Left lung (tissue), 10 donors: ENCODE data around the gene PLEKHG5. TPM values are rescaled to one million over a fixed set of nuclear protein-coding genes. Genes with fewer than 3 reads are reported as not detected.

Source experiments
- ATAC-seq: fragments of 200-7000 bp; cut with Tn5 transposase; one replicate; pipeline ENCODE4 v1.9.1; 2020; ENCODE audit warnings: moderate library complexity
- DNase-seq, 4 donors: peaks; one replicate each; pipeline ENCODE4 v3.0.0-alpha.2; 2013 to 2020
- H3K27ac ChIP-seq, 2 donors: fragments of 200-600 bp; sonication (generic) in 1 of 2; one replicate each; pipeline versions ENCODE4 v1.5.0 to v1.8.0; 2020 to 2021
- H3K27me3 ChIP-seq, 2 donors: fragments of 200-600 bp; sonication (generic) in 1 of 2; one replicate each; pipeline versions ENCODE4 v1.5.0 to v1.8.0; 2020 to 2021
- H3K36me3 ChIP-seq, 2 donors: fragments of 200-600 bp; sonication (generic) in 1 of 2; one replicate each; pipeline versions ENCODE4 v1.5.0 to v1.8.0; 2020 to 2021
- H3K4me1 ChIP-seq, 2 donors: fragments of 200-600 bp; one replicate each; pipeline ENCODE4 v1.8.0; 2021
- H3K4me3 ChIP-seq, 2 donors: fragments of 200-600 bp; sonication (generic) in 1 of 2; one replicate each; pipeline versions ENCODE4 v1.5.0 to v1.8.0; 2020 to 2021; ENCODE audit warnings: mild to moderate bottlenecking in 1 of 2
- H3K9me3 ChIP-seq, 2 donors: fragments of 200-600 bp; sonication (generic) in 1 of 2; one replicate each; pipeline versions ENCODE4 v1.5.0 to v1.8.0; 2020 to 2021
- intact Hi-C, 2 donors: fragments of 100-400 bp; cut with DNase I; formaldehyde crosslinking; loops; one replicate each; pipeline versions ENCODE4 v1.11.2 to v1.14.2; 2022
- polyA plus RNA-seq, 6 donors: library from polyadenylated mRNA; unstranded; fragments of 120-200 nt; gene quantifications; one replicate each; pipeline ENCODE4 v1.2.1, GENCODE V29; 2013; ENCODE audit not compliant: insufficient read length in 6 of 6
- total RNA-seq, 2 donors: library from RNA; stranded (reverse); fragmentation: NEBNext Ultra II Directional; extraction: Animal tissue kit (Norgen Biotek cat#: 25700); gene quantifications; one replicate each; pipeline ENCODE4 v1.2.1, GENCODE V29; 2021
- TF ChIP-seq, protein P1 (sequence below), 2 donors: fragments of 200-600 bp; sonication (generic) in 1 of 2; IDR thresholded peaks; one replicate each; pipeline versions ENCODE4 v1.5.0 to v1.8.0; 2021; ENCODE audit warnings: antibody characterized with exemption in 2 of 2
- donor health status: DM: no; HTN: yes; CAD: no.
- donor health status: DM: no; HTN: no; CAD: no.

The PLEKHG5 gene
- total and polyA plus RNA-seq, 8 donors: 6.3 to 35.7 (median 28.8) TPM

DNA sequence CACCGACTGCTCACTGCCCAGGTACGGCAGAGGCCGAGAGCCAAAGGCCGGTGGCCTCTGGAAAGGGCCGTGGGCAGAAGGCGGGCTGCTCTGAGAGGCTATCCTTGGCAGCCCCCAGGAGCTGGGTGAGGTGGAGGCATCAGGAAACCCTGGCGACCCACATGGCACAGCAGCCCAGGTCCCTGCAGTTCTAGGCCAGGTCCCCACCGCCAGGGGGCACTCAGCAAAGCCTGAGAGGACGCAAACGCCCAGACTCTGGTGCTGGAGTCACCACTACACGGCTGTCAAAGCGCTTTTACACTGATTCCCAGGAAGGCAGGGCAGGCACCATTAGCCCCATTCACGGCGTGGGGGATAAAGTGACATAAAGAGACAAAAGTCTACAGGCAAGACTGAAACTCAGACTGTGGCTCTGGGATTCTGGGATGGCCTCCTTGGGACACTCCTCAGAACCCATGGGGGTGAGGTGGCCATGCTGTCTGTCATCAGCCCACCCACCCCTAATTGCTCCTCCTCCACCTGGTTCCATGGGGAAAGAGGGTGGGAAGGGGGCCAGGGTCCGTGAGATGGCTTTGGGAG is 4.9 kb downstream of the PLEKHG5 start:
- DNase-seq (peak; percentile 77 to 93 (median 87)), ATAC-seq (peak; percentile 67)
- Histone ChIP-seq H3K27me3 (peaks cover 4 to 64% of the 10 kb centered on the region in 2 donors), H3K4me1 (peaks cover 11 to 29% of the 10 kb centered on the region in 2 donors), H3K36me3 (no peaks in the 10 kb centered on the region), H3K9me3 (no peaks in the 10 kb centered on the region), H3K27ac (no peak overlapping the region), H3K4me3 (peak overlapping the region in 1 of 2 donors; percentile 42)
- TF ChIP-seq, protein P1, sequence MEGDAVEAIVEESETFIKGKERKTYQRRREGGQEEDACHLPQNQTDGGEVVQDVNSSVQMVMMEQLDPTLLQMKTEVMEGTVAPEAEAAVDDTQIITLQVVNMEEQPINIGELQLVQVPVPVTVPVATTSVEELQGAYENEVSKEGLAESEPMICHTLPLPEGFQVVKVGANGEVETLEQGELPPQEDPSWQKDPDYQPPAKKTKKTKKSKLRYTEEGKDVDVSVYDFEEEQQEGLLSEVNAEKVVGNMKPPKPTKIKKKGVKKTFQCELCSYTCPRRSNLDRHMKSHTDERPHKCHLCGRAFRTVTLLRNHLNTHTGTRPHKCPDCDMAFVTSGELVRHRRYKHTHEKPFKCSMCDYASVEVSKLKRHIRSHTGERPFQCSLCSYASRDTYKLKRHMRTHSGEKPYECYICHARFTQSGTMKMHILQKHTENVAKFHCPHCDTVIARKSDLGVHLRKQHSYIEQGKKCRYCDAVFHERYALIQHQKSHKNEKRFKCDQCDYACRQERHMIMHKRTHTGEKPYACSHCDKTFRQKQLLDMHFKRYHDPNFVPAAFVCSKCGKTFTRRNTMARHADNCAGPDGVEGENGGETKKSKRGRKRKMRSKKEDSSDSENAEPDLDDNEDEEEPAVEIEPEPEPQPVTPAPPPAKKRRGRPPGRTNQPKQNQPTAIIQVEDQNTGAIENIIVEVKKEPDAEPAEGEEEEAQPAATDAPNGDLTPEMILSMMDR (IDR thresholded peaks at IDR 0.05): peak; percentile 88 to 91
- intact Hi-C loops: loop anchor here in 1 of 2 donors (10.0 kb wide), 1 partner anchor 148 kb away; no protein-coding TSS in a partner anchor

DNA sequence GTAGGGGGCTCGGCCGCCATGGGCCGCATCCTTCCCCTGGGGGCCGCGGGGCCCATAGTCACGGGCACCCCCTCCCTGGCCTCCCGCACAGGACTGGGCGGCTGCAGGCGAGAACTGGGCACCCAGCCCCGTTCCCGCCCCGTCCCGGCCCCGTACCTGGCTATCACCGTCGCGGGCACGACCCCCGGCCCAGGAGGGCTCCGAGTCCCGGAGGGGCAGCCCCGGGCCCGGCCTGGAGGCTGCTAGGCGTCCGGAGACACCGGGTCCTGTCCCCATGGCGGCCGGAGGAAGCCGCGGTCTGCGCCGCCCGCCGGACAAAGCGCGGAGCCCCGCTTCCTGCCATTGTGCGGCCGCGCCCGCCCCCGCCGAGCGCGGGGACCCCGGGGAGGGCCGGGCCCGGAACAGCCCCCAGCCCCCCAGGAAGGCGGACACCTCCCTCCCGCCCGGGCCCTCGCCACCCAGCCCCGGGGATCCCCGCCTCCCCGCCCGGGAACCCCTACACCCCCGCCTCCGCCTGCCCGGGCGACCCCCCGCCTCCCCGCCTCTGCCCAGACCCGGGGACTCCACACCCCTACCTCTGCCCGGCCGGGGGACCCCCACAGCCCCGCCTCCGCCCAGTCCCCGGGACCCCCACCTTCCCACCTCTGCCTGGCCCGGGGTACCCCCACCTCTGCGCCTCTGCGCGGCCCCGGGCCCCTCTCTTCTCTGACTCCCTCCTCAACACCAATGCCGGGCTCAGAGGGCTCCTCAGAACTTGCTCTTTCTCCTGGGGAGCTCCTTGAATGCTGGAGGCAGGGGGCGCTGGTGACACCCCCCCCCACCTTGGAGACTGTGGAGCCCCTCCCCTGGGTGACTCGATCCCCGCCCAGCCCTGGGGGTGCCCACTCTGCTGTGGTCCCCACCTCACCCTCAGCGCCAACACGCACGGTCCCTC is 6.0 kb downstream of the PLEKHG5 start:
- peak overlapping the region; percentile 38 to 42 for H3K4me3 ChIP-seq

DNA sequence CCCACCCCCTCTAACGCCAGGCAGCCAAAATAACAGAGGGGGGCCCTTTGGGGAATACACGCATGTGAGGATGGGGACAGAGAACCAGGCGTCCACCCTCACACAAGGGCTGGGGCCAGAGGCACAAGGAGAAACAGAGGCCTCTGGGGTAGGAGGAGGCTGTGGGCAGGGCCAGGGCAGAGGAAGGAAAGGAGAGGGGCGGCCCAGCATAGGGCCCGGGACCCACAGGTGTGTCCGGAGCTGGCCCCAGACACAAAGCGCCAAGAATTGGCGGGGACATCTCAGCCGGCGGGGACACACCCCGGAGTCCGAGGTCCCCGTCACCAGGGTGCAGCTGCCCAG is 6.7 kb downstream of the PLEKHG5 start:
- Histone ChIP-seq H3K4me3 (peak overlapping the region; percentile 38 to 42), H3K9me3 (no peaks in the 10 kb centered on the region), H3K27ac (peak overlapping the region; percentile 13 to 73), H3K27me3 (peaks cover 4 to 46% of the 10 kb centered on the region in 2 donors), H3K36me3 (no peaks in the 10 kb centered on the region), H3K4me1 (peaks cover 1 to 11% of the 10 kb centered on the region in 2 donors)
- intact Hi-C loops: loop anchor here in 1 of 2 donors (10.0 kb wide), 1 partner anchor 150 kb away; no protein-coding TSS in a partner anchor
- ATAC-seq (peak; percentile 3), DNase-seq (no peak)
- TF ChIP-seq, protein P1 (IDR thresholded peaks at IDR 0.05): no peak

More for the DNA sequence above, 6.0 kb downstream of the PLEKHG5 start:
- peak overlapping the region; percentile 13 to 73 for H3K27ac ChIP-seq
- ATAC-seq (peak; percentile 3), DNase-seq (no peak)
- TF ChIP-seq, protein P1 (IDR thresholded peaks at IDR 0.05): no peak
- peaks cover 4 to 53% of the 10 kb centered on the region in 2 donors for H3K27me3 ChIP-seq
- intact Hi-C loops: loop anchor here in 1 of 2 donors (10.0 kb wide), 1 partner anchor 149 kb away; no protein-coding TSS in a partner anchor
- peaks cover 8 to 18% of the 10 kb centered on the region in 2 donors for H3K4me1 ChIP-seq
- no peaks in the 10 kb centered on the region for H3K9me3 ChIP-seq
- H3K36me3 ChIP-seq: no peaks in the 10 kb centered on the region

DNA sequence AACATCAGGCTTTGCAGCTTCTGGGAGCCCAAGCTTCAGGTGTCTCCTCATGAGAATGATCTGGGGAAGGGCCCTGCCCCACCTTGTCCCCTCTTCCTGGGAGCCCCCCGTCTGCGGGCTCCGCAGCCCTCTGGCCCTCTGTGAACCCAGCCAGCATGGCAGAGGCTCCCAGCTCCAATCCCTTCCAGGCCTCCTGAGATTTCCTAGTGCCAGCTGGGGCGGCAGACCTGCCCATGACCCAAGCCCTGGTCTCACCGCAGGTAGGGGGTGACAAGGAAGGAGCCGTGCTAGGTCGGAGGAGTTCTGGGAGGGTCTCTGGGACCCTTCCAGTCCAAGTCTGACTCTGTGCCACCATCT is 7.7 kb downstream of the PLEKHG5 start:
- ATAC-seq (no peak), DNase-seq (no peak)
- Histone ChIP-seq H3K9me3 (no peaks in the 10 kb centered on the region), H3K27me3 (peaks cover 4 to 42% of the 10 kb centered on the region in 2 donors), H3K4me1 (peaks cover 0 to 9% of the 10 kb centered on the region in 2 donors), H3K4me3 (no peak overlapping the region), H3K36me3 (no peaks in the 10 kb centered on the region), H3K27ac (peak overlapping the region in 1 of 2 donors; percentile 19)
- intact Hi-C loops: loop anchor here in 1 of 2 donors (10.0 kb wide), 1 partner anchor 151 kb away; no protein-coding TSS in a partner anchor
- TF ChIP-seq, protein P1 (IDR thresholded peaks at IDR 0.05): no peak
